HepG2 (cell line): ENCODE results near the gene PTPRH. TPM values are rescaled to one million over a fixed set of nuclear protein-coding genes. Genes with fewer than 3 reads are reported as not detected.

ENCODE experiments used
- CAMTA2 ChIP-seq: sonication (generic); formaldehyde crosslinking; IDR thresholded peaks from 2 replicates; pipeline ENCODE4 v1.4.0; 2020; ENCODE audit warnings: mild to moderate bottlenecking, missing genetic modification reagents, borderline replicate concordance
- CREM ChIP-seq, 2 experiments: sonication (generic) in 1 of 2; formaldehyde crosslinking in 1 of 2; IDR thresholded peaks; 2 replicates each; pipeline versions ENCODE4 v1.4.0 to v1.6.1; 2016 to 2020; ENCODE audit warnings: antibody characterized with exemption in 1 of 2, mild to moderate bottlenecking in 1 of 2, missing genetic modification reagents in 1 of 2
- ETV6 ChIP-seq: sonication (generic); formaldehyde crosslinking; conservative IDR thresholded peaks from 2 replicates; pipeline ENCODE4 v1.4.0; 2020; ENCODE audit warnings: missing genetic modification reagents
- FOXM1 ChIP-seq: sonication (generic); formaldehyde crosslinking; IDR thresholded peaks from 2 replicates; pipeline ENCODE4 v1.5.0; 2020; ENCODE audit warnings: missing genetic modification reagents
- HCFC1 ChIP-seq: fragments of 150-350 bp; IDR thresholded peaks from 2 replicates; pipeline ENCODE4 v1.6.1; 2014; ENCODE audit warnings: low read depth, low read length
- JUNB ChIP-seq: sonication (generic); formaldehyde crosslinking; IDR thresholded peaks from 2 replicates; pipeline ENCODE4 v1.8.0; 2022; ENCODE audit warnings: missing genetic modification reagents, mild to moderate bottlenecking, borderline replicate concordance
- KLF6 ChIP-seq: IDR thresholded peaks from 2 replicates; pipeline ENCODE4 v1.8.0; 2016; ENCODE audit warnings: missing biosample characterization, missing genetic modification reagents
- PCBP1 ChIP-seq: fragments of 200-400 bp; formaldehyde crosslinking; IDR thresholded peaks from 2 replicates; pipeline ENCODE4 v1.6.1; 2017; ENCODE audit warnings: mild to moderate bottlenecking, low read depth, low read length, borderline replicate concordance
- PHF21A ChIP-seq: sonication (generic); formaldehyde crosslinking; IDR thresholded peaks from 2 replicates; pipeline ENCODE4 v1.5.0; 2020; ENCODE audit warnings: mild to moderate bottlenecking, missing genetic modification reagents
- PHF5A ChIP-seq: IDR thresholded peaks from one replicate; pipeline ENCODE4 v1.6.1; 2018; ENCODE audit warnings: low read depth, missing genetic modification reagents; ENCODE audit not compliant: unreplicated experiment
- REST ChIP-seq, 2 experiments: IDR thresholded peaks; 2 replicates each; pipeline ENCODE4 v1.6.1; 2011 to 2012; ENCODE audit warnings: low read length in 2 of 2, borderline replicate concordance in 1 of 2, low read depth in 1 of 2, mild to moderate bottlenecking in 1 of 2, moderate library complexity in 1 of 2
- SAFB2 ChIP-seq: sonication (generic); formaldehyde crosslinking; IDR thresholded peaks from 2 replicates; pipeline ENCODE4 v1.5.1; 2020; ENCODE audit warnings: missing genetic modification reagents, low read depth, mild to moderate bottlenecking, borderline replicate concordance
- SIN3A ChIP-seq: IDR thresholded peaks from 2 replicates; pipeline ENCODE4 v1.6.1; 2011; ENCODE audit warnings: low read depth, mild to moderate bottlenecking, control low read depth, low read length, borderline replicate concordance
- SIX1 ChIP-seq: sonication (generic); formaldehyde crosslinking; IDR thresholded peaks from 2 replicates; pipeline ENCODE4 v1.4.0; 2020; ENCODE audit warnings: missing genetic modification reagents, borderline replicate concordance
- SMC3 ChIP-seq: IDR thresholded peaks from 2 replicates; pipeline ENCODE4 v1.6.1; 2011; ENCODE audit warnings: low read length, improper control_type of control experiment
- TBX3 ChIP-seq: fragments of 450-650 bp; IDR thresholded peaks from 2 replicates; pipeline ENCODE4 v1.6.1; 2017; ENCODE audit warnings: antibody characterized with exemption, mild to moderate bottlenecking, inconsistent platforms, borderline replicate concordance
- ZNF30 ChIP-seq: sonication (generic); formaldehyde crosslinking; IDR thresholded peaks from 2 replicates; pipeline ENCODE4 v1.5.0; 2020; ENCODE audit warnings: mild to moderate bottlenecking, missing genetic modification reagents
- ZNF33A ChIP-seq: sonication (generic); formaldehyde crosslinking; IDR thresholded peaks from 2 replicates; pipeline ENCODE4 v1.5.1; 2020; ENCODE audit warnings: missing genetic modification reagents, mild to moderate bottlenecking, moderate library complexity, borderline replicate concordance
- ZNF576 ChIP-seq: sonication (generic); formaldehyde crosslinking; IDR thresholded peaks from 2 replicates; pipeline ENCODE4 v1.4.0; 2020; ENCODE audit warnings: mild to moderate bottlenecking, missing genetic modification reagents
- ZNF577 ChIP-seq: sonication (generic); formaldehyde crosslinking; IDR thresholded peaks from 2 replicates; pipeline ENCODE4 v1.4.0; 2020; ENCODE audit warnings: mild to moderate bottlenecking, low read depth, missing genetic modification reagents, borderline replicate concordance
- ZNF724P ChIP-seq: sonication (generic); formaldehyde crosslinking; IDR thresholded peaks from 2 replicates; pipeline ENCODE4 v1.8.0; 2022; ENCODE audit warnings: missing genetic modification reagents, borderline replicate concordance
- ZNF749 ChIP-seq: sonication (generic); formaldehyde crosslinking; IDR thresholded peaks from 2 replicates; pipeline ENCODE4 v1.8.0; 2022; ENCODE audit warnings: mild to moderate bottlenecking, missing genetic modification reagents, moderate library complexity, borderline replicate concordance
- ZNF772 ChIP-seq: sonication (generic); formaldehyde crosslinking; IDR thresholded peaks from 2 replicates; pipeline ENCODE4 v1.5.0; 2020; ENCODE audit warnings: mild to moderate bottlenecking, missing genetic modification reagents
- ZNF839 ChIP-seq: sonication (generic); formaldehyde crosslinking; IDR thresholded peaks from 2 replicates; pipeline ENCODE4 v1.4.0; 2020; ENCODE audit warnings: missing genetic modification reagents, mild to moderate bottlenecking, borderline replicate concordance
- polyA plus RNA-seq, 8 experiments: library from polyadenylated mRNA; depleted of rRNA in 3 of 8; stranded (reverse) in 7 of 8; unstranded in 1 of 8; fragments of >200 nt; fragmentation: Illumina TruSeq in 4 of 8; extraction: Trizol in 4 of 8; gene quantifications; 2 replicates each; pipeline versions ENCODE4 v1.2.1 to v1.2.3, GENCODE V29; 2011 to 2016; ENCODE audit warnings: low read depth in 4 of 8, missing spikeins in 1 of 8, mixed read lengths in 1 of 8; ENCODE audit not compliant: insufficient read depth in 1 of 8
- total RNA-seq, 5 experiments: library from RNA; depleted of rRNA; stranded (reverse); fragments of >200 nt; fragmentation: Illumina TruSeq; extraction: Trizol; gene quantifications; 2 replicates each; pipeline ENCODE4 v1.2.3, GENCODE V29; 2016; ENCODE audit warnings: low read depth in 1 of 5
- TF ChIP-seq, protein P1 (sequence below): sonication (generic); formaldehyde crosslinking; IDR thresholded peaks from 2 replicates; pipeline ENCODE4 v1.4.0; 2020; ENCODE audit warnings: missing genetic modification reagents; ENCODE audit errors: not compliant biosample characterization

Gene PTPRH
- total and polyA plus RNA-seq, 2 of the 13 experiments (the other 11 are each of a cell fraction or from before 2014, with no cell fraction given): 14.7 to 125 TPM

DNA sequence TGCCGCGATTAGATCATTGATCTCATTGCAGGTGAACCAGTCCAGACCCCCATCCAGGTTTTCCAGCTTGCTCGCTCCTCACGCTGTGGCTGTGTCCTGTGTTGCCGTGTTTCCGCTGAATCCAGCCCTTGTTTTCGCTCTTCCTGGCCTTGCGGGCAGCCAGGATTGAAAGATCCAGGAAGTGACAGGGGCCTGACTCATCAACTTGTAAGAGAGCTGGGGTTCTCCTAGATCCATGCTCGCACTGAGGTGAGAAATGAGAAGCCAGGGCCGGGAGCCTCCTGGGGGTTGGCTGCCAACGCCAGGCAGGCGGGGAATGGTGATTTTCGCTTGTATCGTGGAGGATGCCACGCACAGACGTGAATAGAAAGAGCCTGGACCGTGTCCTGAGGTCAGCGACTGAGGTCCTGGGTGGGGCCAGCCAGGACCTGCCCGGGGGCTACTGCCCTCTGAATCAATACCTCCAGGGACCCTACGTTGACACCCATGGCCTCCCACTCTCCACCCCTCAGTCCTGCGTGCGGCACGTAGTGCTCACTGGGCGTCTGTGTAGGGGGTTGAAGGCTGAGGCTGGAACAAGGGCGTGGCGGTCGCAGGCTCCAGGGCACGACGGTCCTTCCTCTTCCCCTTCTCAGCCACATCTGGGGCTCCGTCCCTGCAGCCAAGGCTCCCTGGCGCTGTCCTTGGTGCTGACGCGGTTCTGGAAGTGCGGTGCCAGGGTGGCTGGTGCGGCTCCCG is 7.3 kb upstream of the PTPRH start (continued):
- TF ChIP-seq ZNF749 (CRISPR knock-in tag): peak; percentile 77
- peak; percentile 99 to 100 for TF ChIP-seq REST (IDR thresholded peaks at IDR 0.05; ENCODE audit: borderline replicate concordance in 1 of 2, low read depth in 1 of 2, low read length in 2 of 2)
- peak; percentile 49; the same call in 1 of the 2 replicates for TF ChIP-seq SIX1 (CRISPR knock-in tag)
- TF ChIP-seq PHF5A (CRISPR knock-in tag): peak; percentile 99
- peak; percentile 98 for TF ChIP-seq ETV6 (CRISPR knock-in tag)
- TF ChIP-seq KLF6 (CRISPR knock-in tag): peak; percentile 97
- TF ChIP-seq TBX3: peak; percentile 50; the same call in 1 of the 2 replicates
- TF ChIP-seq HCFC1: peak; percentile 66
- peak; percentile 81 for TF ChIP-seq JUNB
- TF ChIP-seq, protein P1, sequence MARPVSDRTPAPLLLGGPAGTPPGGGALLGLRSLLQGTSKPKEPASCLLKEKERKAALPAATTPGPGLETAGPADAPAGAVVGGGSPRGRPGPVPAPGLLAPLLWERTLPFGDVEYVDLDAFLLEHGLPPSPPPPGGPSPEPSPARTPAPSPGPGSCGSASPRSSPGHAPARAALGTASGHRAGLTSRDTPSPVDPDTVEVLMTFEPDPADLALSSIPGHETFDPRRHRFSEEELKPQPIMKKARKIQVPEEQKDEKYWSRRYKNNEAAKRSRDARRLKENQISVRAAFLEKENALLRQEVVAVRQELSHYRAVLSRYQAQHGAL (CRISPR knock-in tag): peak; percentile 91
- TF ChIP-seq PHF21A (CRISPR knock-in tag): peak; percentile 92
- peak; percentile 98 for TF ChIP-seq SIN3A
- peak; percentile 75; the same call in 1 of the 2 replicates for TF ChIP-seq SAFB2 (CRISPR knock-in tag)
- TF ChIP-seq ZNF577 (CRISPR knock-in tag): no peak
- TF ChIP-seq PCBP1: no peak
- peak; percentile 88 for TF ChIP-seq ZNF724P (CRISPR knock-in tag)
- TF ChIP-seq FOXM1: peak; percentile 79; the same call in 1 of the 2 replicates
- TF ChIP-seq ZNF576: no peak; the same call in 1 of the 2 replicates
- no peak; the same call in 1 of the 2 replicates for TF ChIP-seq ZNF772
- TF ChIP-seq CREM (IDR thresholded peaks at IDR 0.05): peak; percentile 76
- TF ChIP-seq CREM (CRISPR knock-in tag; IDR thresholded peaks at IDR 0.05): 0 out of 2 replicates have a peak, but pooled peaks have one; percentile 26
- no peak; the same call in 1 of the 2 replicates for TF ChIP-seq CAMTA2 (CRISPR knock-in tag)
- peak; percentile 86; the same call in 1 of the 2 replicates for TF ChIP-seq ZNF30 (CRISPR knock-in tag)
- TF ChIP-seq ZNF33A (CRISPR knock-in tag): 0 out of 2 replicates have a peak, but pooled peaks have one; percentile 66
- no peak for TF ChIP-seq SMC3
- TF ChIP-seq ZNF839 (CRISPR knock-in tag): peak; percentile 53; the same call in 1 of the 2 replicates
